ENCODE results near the gene CRTAC1. TPM values are rescaled to one million over a fixed set of nuclear protein-coding genes. Genes with fewer than 3 reads are reported as not detected.

CRTAC1 gene
- total RNA-seq, 1 donor from 2014 or later = 123 TPM

DNA sequence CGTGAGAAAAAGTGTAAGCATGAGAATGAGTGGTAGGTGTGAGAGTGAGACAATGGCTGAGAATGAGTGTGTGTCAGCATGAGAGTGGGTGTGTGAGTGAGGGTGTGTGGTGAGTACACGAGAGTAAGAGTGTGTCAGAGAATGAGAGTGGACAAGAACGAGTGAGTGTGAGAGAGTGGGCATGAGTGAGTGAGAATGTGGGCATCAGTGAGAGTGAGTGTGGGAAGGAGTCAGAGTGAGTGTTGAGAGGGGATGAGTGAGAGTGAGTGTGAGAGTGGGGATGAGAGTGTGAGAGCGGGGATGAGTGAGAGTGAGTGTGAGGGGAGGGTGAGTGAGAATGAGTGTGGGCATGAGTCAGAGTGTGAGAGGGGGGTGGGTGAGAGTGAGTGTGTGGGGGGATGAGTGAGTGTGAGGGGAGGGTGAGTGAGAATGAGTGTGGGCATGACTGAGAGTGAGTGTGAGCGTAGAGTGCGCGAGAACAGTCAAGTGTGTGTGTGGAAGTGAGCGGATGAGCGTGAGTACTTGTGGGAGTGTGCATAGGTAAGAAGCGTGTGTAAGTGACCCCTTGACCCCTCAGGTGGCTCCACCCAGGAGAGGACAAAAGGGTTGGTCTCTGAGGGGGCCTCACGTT lies 105.0 kb downstream of the CRTAC1 start:
- Histone ChIP-seq H3K4me1 (no peaks in the 10 kb centered on the region), H3K27me3 (ENCODE audit: low read depth) (peaks cover 23% of the 10 kb centered on the region), H3K9me3 (no peaks in the 10 kb centered on the region), H3K36me3 (no peaks in the 10 kb centered on the region), H3K4me3 (no peak overlapping the region), H3K27ac (no peak overlapping the region)
- ATAC-seq (no peak), DNase-seq (no peak)
- intact Hi-C loops (cut with DNase I) = no loop called here
- no peak for TF ChIP-seq CTCF (IDR thresholded peaks at IDR 0.05)

DNA sequence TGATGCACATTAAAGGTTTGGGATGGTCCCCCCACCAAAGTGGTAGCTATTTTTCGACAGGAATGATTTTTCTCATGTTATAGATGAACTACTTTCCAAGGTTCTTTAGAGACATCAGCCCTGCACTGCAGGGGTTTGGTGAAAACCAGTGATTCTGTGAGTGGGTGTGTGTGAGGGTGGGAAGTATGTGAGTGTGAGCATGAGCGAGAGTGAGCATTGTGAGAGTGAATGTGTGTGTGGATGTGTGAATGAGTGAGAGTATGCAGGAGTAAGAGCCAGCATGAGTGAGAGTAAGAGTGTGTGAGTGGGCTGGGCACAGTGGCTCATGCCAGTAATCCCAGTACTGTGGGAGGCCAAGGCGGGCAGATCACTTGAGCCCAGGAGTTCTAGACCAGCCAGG lies 105.7 kb downstream of the CRTAC1 start:
- H3K9me3 ChIP-seq = no peaks in the 10 kb centered on the region
- H3K4me1 ChIP-seq = no peaks in the 10 kb centered on the region
- no peak overlapping the region for H3K27ac ChIP-seq
- ATAC-seq = no peak
- no peak overlapping the region for H3K4me3 ChIP-seq
- no peak for TF ChIP-seq CTCF (IDR thresholded peaks at IDR 0.05)
- H3K36me3 ChIP-seq = no peaks in the 10 kb centered on the region
- intact Hi-C loops (cut with DNase I) = no loop called here
- H3K27me3 ChIP-seq (ENCODE audit: low read depth) = peaks cover 23% of the 10 kb centered on the region
- no peak for DNase-seq

- no peak for TF ChIP-seq CTCF (IDR thresholded peaks at IDR 0.05)
- DNase-seq (no peak), ATAC-seq (no peak)
- Histone ChIP-seq H3K9me3 (no peaks in the 10 kb centered on the region), H3K36me3 (no peaks in the 10 kb centered on the region), H3K27ac (no peak overlapping the region), H3K4me3 (no peak overlapping the region), H3K4me1 (no peaks in the 10 kb centered on the region), H3K27me3 (ENCODE audit: low read depth) (peaks cover 23% of the 10 kb centered on the region)
- intact Hi-C loops (cut with DNase I) = no loop called here
Measured at GRCh38 chr10:97923476-97923875, 106.9 kb downstream of the CRTAC1 start.

- intact Hi-C loops (cut with DNase I) = no loop called here
Measured at GRCh38 chr10:97923057-97923456, 107.4 kb downstream of the CRTAC1 start.

DNA sequence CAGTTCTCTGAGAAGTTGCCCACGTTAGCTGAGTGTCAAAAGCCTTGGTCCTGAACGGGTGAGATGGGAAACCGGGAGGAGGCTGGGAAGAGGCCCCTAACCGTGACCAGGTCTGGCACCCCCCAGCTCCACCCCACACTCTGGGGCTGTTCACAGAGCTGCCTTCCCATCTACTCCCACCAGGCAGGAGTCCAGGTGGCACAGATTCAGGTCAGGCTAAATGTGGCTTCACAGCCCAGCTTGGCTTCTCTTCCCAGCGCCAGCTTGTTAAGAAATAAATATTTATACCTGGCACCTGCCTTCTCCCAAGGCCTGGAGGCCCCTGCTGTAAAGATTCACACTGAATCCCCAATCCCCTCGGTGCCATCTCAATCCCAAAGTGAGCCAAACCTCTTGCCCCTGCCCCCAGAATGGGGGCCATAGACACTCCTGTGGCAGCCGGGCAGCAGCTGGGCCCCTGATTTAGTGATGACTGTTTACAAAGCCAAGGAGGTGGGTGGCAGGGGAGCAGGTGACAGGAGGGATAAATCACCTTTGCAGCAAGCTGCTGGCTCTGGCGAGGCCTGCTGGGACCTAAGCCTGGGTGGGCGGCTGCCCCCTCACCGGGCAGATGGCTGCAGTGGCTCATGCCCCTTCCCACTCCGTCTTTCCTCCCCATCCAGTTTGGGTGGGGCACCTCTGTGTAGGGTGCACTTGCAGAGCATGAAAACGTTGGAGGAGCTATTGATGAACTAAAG lies 108.2 kb downstream of the CRTAC1 start:
- no peak for ATAC-seq
- TF ChIP-seq CTCF (IDR thresholded peaks at IDR 0.05) = no peak
- intact Hi-C loops (cut with DNase I) = no loop called here
- Histone ChIP-seq H3K4me3 (no peak overlapping the region), H3K36me3 (no peaks in the 10 kb centered on the region), H3K27ac (no peak overlapping the region), H3K4me1 (peaks cover under 1% of the 10 kb centered on the region), H3K9me3 (no peaks in the 10 kb centered on the region), H3K27me3 (ENCODE audit: low read depth) (peaks cover 18% of the 10 kb centered on the region)
- no peak for DNase-seq

More at GRCh38 chr10:97923057-97923456, 107.4 kb downstream of the CRTAC1 start:
- no peaks in the 10 kb centered on the region for H3K9me3 ChIP-seq
- no peaks in the 10 kb centered on the region for H3K4me1 ChIP-seq
- no peak for ATAC-seq
- DNase-seq = no peak
- H3K27me3 ChIP-seq (ENCODE audit: low read depth) = peaks cover 19% of the 10 kb centered on the region
- no peak overlapping the region for H3K4me3 ChIP-seq
- no peak overlapping the region for H3K27ac ChIP-seq
- no peak for TF ChIP-seq CTCF (IDR thresholded peaks at IDR 0.05)
- H3K36me3 ChIP-seq = no peaks in the 10 kb centered on the region

All from lower lobe of right lung (tissue), 2 donors.